NCI-H69 (cell line): ENCODE data around the gene NAT10.
"Not testable (repeated sequence)": the region's sequence is repeated elsewhere in the genome, so short reads cannot be mapped to it uniquely, and the experiment has no call there.

Source experiments
- DNase-seq: peaks from one replicate; lab custom pipeline; 2025; lab: John Stamatoyannopoulos, UW

The NAT10 gene

GRCh38 chr11:34167961-34168360 lies 62.5 kb downstream of the NAT10 start:
- no peak for DNase-seq

- DNase-seq, result no peak
Observed at GRCh38 chr11:34168642-34169420, 63.4 kb downstream of the NAT10 start.

DNA sequence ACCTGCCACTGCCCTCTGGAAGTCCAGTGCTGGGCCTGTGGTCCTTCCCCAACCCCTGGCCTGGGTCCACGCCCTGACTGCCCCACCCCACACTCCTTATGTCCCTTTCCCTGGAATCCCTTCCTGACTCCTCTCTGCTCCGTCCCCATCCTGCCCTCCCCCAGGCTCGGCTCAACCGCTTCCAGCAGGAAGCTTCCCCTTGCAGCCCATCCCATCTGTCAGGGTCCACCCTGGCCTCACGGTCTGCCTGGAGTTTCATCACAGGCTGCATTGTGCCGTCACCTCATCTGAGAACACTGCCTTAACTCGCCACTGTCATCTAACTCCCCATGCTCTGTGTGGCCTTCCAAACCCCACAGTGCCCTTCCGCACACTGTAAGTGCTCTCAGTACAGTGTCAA lies 64.3 kb downstream of the NAT10 start:
- DNase-seq, result no peak

GRCh38 chr11:34173050-34173449 lies 67.6 kb downstream of the NAT10 start:
- no peak for DNase-seq

- peak; percentile 89 for DNase-seq
Observed at GRCh38 chr11:34174412-34175041, 69.1 kb downstream of the NAT10 start.

DNA sequence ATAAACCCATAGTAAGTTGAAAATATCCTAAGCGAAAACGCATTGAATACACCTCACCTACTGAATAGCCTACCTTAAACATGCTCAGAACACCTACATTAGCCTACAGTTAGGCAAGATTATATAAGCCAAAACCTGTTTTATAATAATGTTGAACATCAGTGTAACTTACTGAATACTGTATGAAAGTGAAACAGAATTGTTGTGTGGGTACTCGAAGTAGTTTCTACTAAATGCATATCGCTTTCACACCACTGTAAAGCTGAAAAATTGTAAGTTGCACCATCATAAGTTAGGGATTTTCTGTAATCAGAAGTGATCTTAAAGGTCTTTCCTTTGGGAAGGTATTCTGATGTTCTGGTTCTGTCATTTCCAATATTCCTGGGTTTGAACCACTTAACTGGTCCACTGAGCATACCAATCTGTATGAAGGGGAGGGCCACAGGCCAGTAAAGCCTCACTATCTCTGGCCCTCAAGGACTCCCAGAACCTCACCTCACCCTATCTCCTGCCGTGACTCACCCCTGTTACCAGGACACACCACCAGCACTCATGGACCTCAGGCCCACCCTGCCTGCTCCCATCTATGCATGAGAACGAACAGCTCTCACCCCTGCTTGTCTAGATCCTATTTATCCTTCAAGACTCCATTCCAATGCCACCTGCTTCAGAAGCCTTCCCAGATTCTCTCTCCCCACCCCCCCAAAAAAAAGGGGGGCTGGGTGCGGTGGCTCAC lies 70.0 kb downstream of the NAT10 start:
- no peak for DNase-seq

DNA sequence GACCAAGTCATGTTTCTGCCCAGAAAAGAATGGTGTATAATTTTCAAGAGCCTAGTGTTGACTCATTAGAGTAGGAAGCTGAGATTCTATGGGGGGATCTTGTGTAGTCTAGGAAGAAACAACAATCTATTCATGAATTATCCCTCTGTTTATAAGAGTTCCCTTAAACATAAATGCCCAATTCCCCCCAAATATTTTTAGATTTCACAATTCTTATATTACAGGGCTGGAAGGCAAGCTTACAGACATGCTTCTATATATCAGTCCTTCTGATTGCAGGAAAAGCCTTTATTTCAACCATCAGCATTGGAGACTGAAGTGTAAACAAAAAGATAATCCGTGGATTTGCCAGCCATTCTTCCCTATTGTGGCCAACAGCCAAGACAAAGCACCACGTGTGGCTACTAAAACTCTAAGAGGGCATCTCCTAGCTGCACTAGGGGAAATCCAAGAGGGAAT lies 71.4 kb downstream of the NAT10 start:
- DNase-seq, result peak; percentile 80

GRCh38 chr11:34178209-34178821 lies 72.9 kb downstream of the NAT10 start:
- DNase-seq, result no peak

GRCh38 chr11:34179026-34179675 lies 73.7 kb downstream of the NAT10 start:
- no peak for DNase-seq

DNA sequence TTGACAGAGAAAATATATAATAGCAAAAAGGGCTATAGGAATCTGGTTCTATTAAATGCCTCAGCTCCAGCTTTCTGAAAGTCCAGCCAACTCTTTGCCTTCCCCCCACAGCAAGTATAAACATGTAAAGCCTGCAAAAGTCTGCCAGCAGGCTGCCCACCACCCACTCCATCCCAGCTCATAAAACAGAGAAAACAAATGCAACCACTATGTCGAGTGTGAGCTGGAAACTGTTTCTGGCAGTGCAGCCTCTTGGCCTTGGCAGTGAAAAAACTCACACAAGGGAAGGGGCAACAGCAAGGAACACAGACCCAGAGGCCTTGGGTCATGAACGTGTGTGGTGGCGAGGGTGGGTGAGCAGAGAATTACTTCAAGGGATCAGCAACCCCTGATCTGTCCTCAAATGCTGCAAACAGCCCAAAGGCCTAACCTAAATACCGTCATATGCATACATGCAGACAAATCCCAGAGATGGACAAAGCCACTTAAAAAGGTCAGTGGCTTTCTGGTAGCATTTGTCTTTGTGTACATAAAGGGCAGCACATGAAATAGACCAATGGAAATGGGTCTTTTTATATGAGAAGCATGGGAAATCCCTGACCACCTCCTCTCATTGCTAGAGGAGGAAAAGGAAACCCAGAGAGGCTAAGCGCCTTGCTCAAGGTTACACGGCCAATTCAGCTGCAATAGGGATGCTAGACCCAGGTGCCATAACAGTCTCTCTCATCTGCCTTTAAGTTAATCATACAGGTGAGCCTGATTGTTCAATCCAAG lies 74.8 kb downstream of the NAT10 start:
- no peak for DNase-seq

DNA sequence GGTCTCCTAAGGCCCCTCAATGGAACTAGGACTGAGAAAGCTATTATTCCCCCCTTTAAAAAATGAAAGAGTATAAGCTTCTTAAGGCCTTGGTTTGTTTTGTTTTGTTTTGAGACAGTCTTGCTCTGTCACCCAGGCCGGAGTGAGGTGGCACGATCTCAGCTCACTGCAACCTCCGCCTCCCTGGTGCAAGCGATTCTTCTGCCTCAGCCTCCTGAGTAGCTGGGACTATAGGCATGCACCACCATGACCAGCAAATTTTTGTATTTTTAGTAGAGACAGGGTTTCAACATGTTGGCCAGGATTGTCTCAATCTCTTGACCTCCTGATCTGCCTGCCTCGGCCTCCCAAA lies 75.4 kb downstream of the NAT10 start:
- not testable (repeated sequence) for DNase-seq

- no peak for DNase-seq
Observed at GRCh38 chr11:34181251-34181650, 75.8 kb downstream of the NAT10 start.

DNA sequence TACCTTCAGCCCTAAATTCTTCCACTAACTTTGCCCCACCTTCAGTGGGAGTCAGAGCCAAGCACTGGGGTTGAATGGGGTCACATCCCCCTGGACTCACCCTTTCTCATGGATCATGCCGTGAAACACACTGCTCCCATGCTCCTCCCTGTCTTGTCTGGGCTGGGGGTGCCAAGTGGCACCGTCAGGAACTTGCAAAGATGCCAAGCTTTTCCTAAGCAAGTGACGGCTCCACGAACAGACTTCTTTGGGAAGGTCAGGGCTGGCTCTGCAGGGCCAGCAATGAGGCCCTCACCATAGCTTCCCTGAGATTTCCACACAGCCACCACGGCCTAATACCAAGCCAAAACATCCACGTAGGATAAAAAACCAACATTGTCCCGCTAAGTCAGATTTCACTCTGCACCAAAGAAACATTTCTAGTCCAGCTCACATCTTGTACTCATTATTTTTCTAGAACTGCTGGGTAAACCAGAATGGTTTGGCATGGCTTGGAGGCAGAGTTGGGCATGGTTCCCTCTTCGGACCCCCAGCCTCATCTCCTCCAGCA lies 76.5 kb downstream of the NAT10 start:
- no peak for DNase-seq

DNA sequence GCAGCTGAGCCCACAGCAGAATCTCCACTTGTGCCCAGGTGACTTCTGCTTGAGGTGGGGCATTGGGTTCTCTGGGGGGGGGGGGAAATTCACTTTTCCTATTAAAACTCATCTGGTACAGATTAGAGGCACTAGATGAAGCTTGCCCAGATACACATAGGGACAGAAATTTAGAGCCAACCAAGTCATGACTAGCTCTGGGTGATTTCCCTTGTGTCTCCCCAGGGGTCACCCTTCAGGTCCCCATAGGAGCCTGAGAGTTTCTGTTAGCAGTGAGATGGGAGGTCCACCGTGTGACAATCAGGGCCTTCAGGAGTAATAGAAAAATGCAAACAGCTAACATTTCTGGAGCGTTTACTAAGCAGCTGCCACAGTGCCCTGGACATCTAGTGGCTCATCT lies 77.0 kb downstream of the NAT10 start:
- DNase-seq, result no peak

DNA sequence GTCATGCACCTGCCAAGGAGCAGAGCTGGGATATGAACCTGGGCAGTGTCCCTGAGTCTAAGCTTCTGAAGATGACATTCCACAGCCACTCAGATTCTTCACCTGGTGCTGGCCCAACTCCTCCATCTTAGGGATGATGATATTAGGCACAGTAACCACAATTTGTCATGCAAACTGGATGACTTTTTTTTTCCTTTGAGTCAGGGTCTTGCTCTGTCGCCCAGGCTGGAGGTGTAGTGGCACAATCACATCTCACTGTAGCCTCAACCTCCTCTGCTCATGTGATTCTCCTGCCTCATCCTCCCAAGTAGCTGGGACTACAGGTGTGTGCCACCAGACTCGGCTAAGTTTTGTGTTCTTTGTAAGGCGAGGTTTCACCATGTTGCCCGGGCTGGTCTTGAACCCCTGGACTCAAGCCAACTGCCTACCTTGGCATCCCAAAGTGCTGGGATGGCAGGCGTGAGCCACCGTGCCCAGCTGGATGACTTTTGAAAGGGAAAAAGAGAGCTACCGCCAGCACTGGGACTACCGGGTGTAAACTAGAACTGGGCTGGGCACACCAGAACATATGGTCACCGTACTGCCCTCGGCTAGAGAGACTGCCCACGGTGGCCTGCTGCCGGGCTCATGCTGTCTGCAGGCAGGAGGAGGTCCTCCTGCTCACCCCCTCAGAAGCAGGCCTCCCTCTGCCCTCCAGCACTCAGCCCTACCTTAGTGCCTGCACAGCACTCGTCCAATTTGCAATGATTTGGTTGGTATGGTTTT lies 77.7 kb downstream of the NAT10 start:
- no peak for DNase-seq

GRCh38 chr11:34183848-34184391 lies 78.5 kb downstream of the NAT10 start:
- no peak for DNase-seq

DNA sequence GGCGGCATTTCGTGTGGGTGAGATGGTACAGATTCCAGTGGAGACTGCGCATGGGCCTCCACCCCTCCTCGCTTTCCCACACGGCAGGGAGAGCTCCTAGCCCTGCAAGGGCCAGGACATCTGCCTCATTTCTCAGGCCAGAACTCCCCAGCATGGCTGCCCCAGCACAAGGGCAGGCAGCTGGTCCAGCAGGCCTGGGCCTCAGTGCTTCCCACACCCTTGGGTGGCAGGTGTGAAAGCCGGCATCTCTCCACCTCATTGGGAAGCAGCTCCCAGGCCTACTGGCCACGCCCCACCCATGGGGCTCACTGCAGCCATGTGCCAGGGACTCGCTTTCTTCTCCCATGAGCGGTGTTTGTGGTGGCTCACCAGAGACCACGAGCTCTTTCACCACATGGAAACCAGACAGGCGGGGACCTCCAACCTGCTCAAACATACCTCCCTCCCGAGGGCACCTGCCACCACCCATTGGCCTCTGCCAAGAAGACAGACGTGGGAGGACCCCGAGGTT lies 79.1 kb downstream of the NAT10 start:
- DNase-seq, result no peak

- DNase-seq, result peak; percentile 69
Observed at GRCh38 chr11:34185926-34186841, 80.8 kb downstream of the NAT10 start.

GRCh38 chr11:34188181-34188580 lies 82.8 kb downstream of the NAT10 start:
- no peak for DNase-seq
